ENCODE data around the gene NEDD9. TPM values are rescaled to one million over a fixed set of nuclear protein-coding genes. Genes with fewer than 3 reads are reported as not detected.

NEDD9 gene, protein sequence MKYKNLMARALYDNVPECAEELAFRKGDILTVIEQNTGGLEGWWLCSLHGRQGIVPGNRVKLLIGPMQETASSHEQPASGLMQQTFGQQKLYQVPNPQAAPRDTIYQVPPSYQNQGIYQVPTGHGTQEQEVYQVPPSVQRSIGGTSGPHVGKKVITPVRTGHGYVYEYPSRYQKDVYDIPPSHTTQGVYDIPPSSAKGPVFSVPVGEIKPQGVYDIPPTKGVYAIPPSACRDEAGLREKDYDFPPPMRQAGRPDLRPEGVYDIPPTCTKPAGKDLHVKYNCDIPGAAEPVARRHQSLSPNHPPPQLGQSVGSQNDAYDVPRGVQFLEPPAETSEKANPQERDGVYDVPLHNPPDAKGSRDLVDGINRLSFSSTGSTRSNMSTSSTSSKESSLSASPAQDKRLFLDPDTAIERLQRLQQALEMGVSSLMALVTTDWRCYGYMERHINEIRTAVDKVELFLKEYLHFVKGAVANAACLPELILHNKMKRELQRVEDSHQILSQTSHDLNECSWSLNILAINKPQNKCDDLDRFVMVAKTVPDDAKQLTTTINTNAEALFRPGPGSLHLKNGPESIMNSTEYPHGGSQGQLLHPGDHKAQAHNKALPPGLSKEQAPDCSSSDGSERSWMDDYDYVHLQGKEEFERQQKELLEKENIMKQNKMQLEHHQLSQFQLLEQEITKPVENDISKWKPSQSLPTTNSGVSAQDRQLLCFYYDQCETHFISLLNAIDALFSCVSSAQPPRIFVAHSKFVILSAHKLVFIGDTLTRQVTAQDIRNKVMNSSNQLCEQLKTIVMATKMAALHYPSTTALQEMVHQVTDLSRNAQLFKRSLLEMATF
- polyA plus RNA-seq: 10 to 100 TPM; 13.6 to 17.6 (median 15.0) TPM
- long read RNA-seq, donor 1, full-length matches to known transcripts: 6 of 13 reads
- long read RNA-seq, donor 1, partial matches to known transcripts: 7 of 13 reads
- long read RNA-seq, donor 1, other reads (novel, unspliced or antisense): 0 of 13 reads
- long read RNA-seq, donor 2, full-length matches to known transcripts: 1 of 1 reads
- long read RNA-seq, donor 2, partial matches to known transcripts: 0 of 1 reads
- long read RNA-seq, donor 2, other reads (novel, unspliced or antisense): 0 of 1 reads
- long read RNA-seq, donor 3: 0 reads
- long read RNA-seq, donor 4: 0 reads
- long read RNA-seq, donor 5: 0 reads
- long read RNA-seq, donor 6, full-length matches to known transcripts: 1 of 1 reads
- long read RNA-seq, donor 6, partial matches to known transcripts: 0 of 1 reads
- long read RNA-seq, donor 6, other reads (novel, unspliced or antisense): 0 of 1 reads
- long read RNA-seq, donor 7, full-length matches to known transcripts: 4 of 4 reads
- long read RNA-seq, donor 7, partial matches to known transcripts: 0 of 4 reads
- long read RNA-seq, donor 7, other reads (novel, unspliced or antisense): 0 of 4 reads
- long read RNA-seq, donor 8: 0 reads
- long read RNA-seq, donor 9: 0 reads
- long read RNA-seq, donor 10, full-length matches to known transcripts: 3 of 9 reads
- long read RNA-seq, donor 10, partial matches to known transcripts: 6 of 9 reads
- long read RNA-seq, donor 10, other reads (novel, unspliced or antisense): 0 of 9 reads

DNA sequence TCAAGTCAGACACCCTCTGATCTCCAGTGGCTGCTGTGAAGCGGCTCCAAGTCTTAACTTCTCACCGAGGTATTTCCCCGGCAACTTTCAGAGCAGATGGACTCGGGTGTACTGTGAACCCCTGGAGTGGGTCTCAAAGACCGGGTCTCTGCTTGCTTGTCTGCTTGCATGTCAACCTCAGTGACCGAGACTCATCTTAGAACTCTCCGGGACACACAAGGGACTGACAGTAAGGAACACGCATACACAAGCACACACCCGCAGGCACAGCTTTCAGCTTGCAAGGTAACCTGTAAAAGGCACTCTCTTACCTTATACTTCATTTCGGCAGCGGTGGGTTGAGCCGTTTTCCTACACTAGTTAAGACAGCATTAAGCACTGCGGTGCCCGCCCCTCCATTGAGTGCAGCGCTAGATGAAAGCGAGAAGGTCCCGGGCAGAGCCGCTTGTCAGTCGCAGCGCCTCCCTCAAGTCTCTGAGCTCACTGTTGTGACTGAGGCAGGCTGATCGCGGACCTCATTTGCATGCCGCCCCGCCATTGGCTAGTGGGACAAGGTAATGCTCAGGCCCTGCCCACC is at the start of gene NEDD9:
Gene NEDD9, minus strand, starts transcription at position 476 of the 577 bp plus-strand sequence. Its CDS starts 153 bp downstream, at position 323.
- no peaks in the 10 kb centered on the region for H3K36me3 ChIP-seq (ENCODE audit: control insufficient read depth in 3 of 3, insufficient read depth in 2 of 3, low read depth in 1 of 3, low read length in 3 of 3)
- FAIRE-seq (no peak), DNase-seq (peak; percentile 97 to 99)
- peak within 1 kb of the TSS; percentile 91 to 97 (median 95) for H3K27ac ChIP-seq (ENCODE audit: low read depth in 1 of 3, low read length in 2 of 3)
- H3K9me3 ChIP-seq (ENCODE audit: control insufficient read depth in 2 of 2, insufficient read depth in 1 of 2, low read depth in 1 of 2, low read length in 1 of 2): no peaks in the 10 kb centered on the region
- 0 to 1% (median 0%) methylated on average over 23 to 24 of the region's 24 CpGs for WGBS, 3 donors
- H3K4me1 ChIP-seq (ENCODE audit: control insufficient read depth in 3 of 3, insufficient read depth in 2 of 3, low read depth in 1 of 3, low read length in 2 of 3): peaks cover 3 to 33% (median 12%) of the 10 kb centered on the region in 3 donors
- H3K4me3 ChIP-seq (ENCODE audit: low read depth in 1 of 3, low read length in 3 of 3): peak within 1 kb of the TSS; percentile 48 to 71 (median 58)
- no peaks in the 10 kb centered on the region for H3K27me3 ChIP-seq (ENCODE audit: control insufficient read depth in 3 of 3, insufficient read depth in 3 of 3, low read length in 3 of 3)

GRCh38 chr6:11282245-11282644 is 49.8 kb upstream of the NEDD9 start:
- Histone ChIP-seq H3K4me1 (ENCODE audit: control insufficient read depth in 3 of 3, insufficient read depth in 2 of 3, low read depth in 1 of 3, low read length in 2 of 3) (peaks cover 3 to 18% (median 4%) of the 10 kb centered on the region in 3 donors), H3K36me3 (ENCODE audit: control insufficient read depth in 3 of 3, insufficient read depth in 2 of 3, low read depth in 1 of 3, low read length in 3 of 3) (no peaks in the 10 kb centered on the region), H3K27ac (ENCODE audit: low read depth in 1 of 3, low read length in 2 of 3) (no peak overlapping the region), H3K27me3 (ENCODE audit: control insufficient read depth in 3 of 3, insufficient read depth in 3 of 3, low read length in 3 of 3) (no peaks in the 10 kb centered on the region), H3K4me3 (ENCODE audit: low read depth in 1 of 3, low read length in 3 of 3) (no peak overlapping the region), H3K9me3 (ENCODE audit: control insufficient read depth in 2 of 2, insufficient read depth in 1 of 2, low read depth in 1 of 2, low read length in 1 of 2) (no peaks in the 10 kb centered on the region)
- DNase-seq (no peak), FAIRE-seq (no peak)
- 90 to 96% (median 92%) methylated on average over 2 of the region's 2 CpGs for WGBS, 3 donors

GRCh38 chr6:11280394-11280793 is 47.9 kb upstream of the NEDD9 start:
- FAIRE-seq (no peak), DNase-seq (peak in 1 of 2 donors; percentile 74)
- H3K4me1 ChIP-seq (ENCODE audit: control insufficient read depth in 3 of 3, insufficient read depth in 2 of 3, low read depth in 1 of 3, low read length in 2 of 3): peaks cover 4 to 35% (median 9%) of the 10 kb centered on the region in 3 donors
- H3K27me3 ChIP-seq (ENCODE audit: control insufficient read depth in 3 of 3, insufficient read depth in 3 of 3, low read length in 3 of 3): no peaks in the 10 kb centered on the region
- H3K27ac ChIP-seq (ENCODE audit: low read depth in 1 of 3, low read length in 2 of 3): no peak overlapping the region
- no peaks in the 10 kb centered on the region for H3K36me3 ChIP-seq (ENCODE audit: control insufficient read depth in 3 of 3, insufficient read depth in 2 of 3, low read depth in 1 of 3, low read length in 3 of 3)
- 62 to 81% (median 68%) methylated on average over 4 of the region's 4 CpGs for WGBS, 3 donors
- no peak overlapping the region for H3K4me3 ChIP-seq (ENCODE audit: low read depth in 1 of 3, low read length in 3 of 3)
- no peaks in the 10 kb centered on the region for H3K9me3 ChIP-seq (ENCODE audit: control insufficient read depth in 2 of 2, insufficient read depth in 1 of 2, low read depth in 1 of 2, low read length in 1 of 2)

- H3K4me3 ChIP-seq (ENCODE audit: low read depth in 1 of 3, low read length in 3 of 3): no peak overlapping the region
- no peak for FAIRE-seq
- peaks cover 4 to 46% (median 10%) of the 10 kb centered on the region in 3 donors for H3K4me1 ChIP-seq (ENCODE audit: control insufficient read depth in 3 of 3, insufficient read depth in 2 of 3, low read depth in 1 of 3, low read length in 2 of 3)
- H3K36me3 ChIP-seq (ENCODE audit: control insufficient read depth in 3 of 3, insufficient read depth in 2 of 3, low read depth in 1 of 3, low read length in 3 of 3): no peaks in the 10 kb centered on the region
- 75 to 97% (median 95%) methylated on average over 17 of the region's 17 CpGs for WGBS, 3 donors
- H3K27me3 ChIP-seq (ENCODE audit: control insufficient read depth in 3 of 3, insufficient read depth in 3 of 3, low read length in 3 of 3): no peaks in the 10 kb centered on the region
- H3K27ac ChIP-seq (ENCODE audit: low read depth in 1 of 3, low read length in 2 of 3): no peak overlapping the region
- DNase-seq: no peak
- no peaks in the 10 kb centered on the region for H3K9me3 ChIP-seq (ENCODE audit: control insufficient read depth in 2 of 2, insufficient read depth in 1 of 2, low read depth in 1 of 2, low read length in 1 of 2)
Observed at GRCh38 chr6:11279284-11279689, 46.8 kb upstream of the NEDD9 start.

GRCh38 chr6:11278207-11278559 is 45.7 kb upstream of the NEDD9 start:
- Histone ChIP-seq H3K36me3 (ENCODE audit: control insufficient read depth in 3 of 3, insufficient read depth in 2 of 3, low read depth in 1 of 3, low read length in 3 of 3) (no peaks in the 10 kb centered on the region), H3K4me3 (ENCODE audit: low read depth in 1 of 3, low read length in 3 of 3) (no peak overlapping the region), H3K27ac (ENCODE audit: low read depth in 1 of 3, low read length in 2 of 3) (no peak overlapping the region), H3K4me1 (ENCODE audit: control insufficient read depth in 3 of 3, insufficient read depth in 2 of 3, low read depth in 1 of 3, low read length in 2 of 3) (peaks cover 9 to 55% (median 10%) of the 10 kb centered on the region in 3 donors), H3K9me3 (ENCODE audit: control insufficient read depth in 2 of 2, insufficient read depth in 1 of 2, low read depth in 1 of 2, low read length in 1 of 2) (no peaks in the 10 kb centered on the region), H3K27me3 (ENCODE audit: control insufficient read depth in 3 of 3, insufficient read depth in 3 of 3, low read length in 3 of 3) (no peaks in the 10 kb centered on the region)
- WGBS, 3 donors: 77 to 93% (median 80%) methylated on average over 6 of the region's 6 CpGs
- FAIRE-seq (no peak), DNase-seq (no peak)

DNA sequence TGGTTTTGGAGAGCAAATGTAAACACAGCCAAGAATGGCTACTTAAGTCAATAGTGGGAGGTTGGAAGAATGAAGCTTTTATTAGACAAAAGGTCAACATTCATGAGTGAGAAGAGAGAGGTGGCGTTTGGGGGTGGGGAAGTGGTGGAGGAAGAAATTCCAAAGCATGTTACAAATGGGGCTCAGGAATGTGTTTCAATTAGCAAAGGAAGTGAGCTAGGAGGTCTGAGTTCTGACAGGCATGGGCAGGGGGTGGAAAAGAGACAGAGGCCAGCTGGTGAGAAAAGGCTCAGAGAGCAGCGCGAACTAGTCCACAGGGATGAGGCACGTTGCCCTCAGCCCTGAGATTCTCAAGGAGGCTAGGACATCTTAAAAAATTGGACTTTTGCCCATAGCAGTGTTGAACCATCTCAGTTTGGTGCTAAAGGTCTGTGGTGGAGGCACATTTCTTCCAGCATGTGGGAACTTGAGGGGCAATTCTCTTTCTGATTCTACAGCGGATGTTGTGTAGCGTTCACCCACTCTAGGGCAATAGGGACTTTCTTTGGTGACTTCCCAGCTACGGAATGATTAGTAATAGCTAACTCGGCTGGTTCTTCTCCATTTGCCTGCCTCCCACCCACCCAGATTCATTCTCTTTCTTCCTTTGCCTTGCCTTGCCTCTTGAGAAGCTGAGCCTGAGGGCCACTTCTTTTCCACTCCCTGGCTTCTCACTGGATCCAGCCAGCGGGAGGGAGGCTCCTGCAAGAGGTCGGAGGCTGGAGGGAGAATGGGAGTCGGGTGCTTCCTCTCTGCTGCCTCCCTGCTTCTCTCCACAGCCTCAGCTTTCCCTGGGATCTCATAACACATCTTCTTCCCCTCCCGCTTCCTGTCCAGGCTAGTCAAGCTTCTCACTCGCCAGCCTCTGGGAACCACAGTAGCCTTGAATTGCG is 45.1 kb upstream of the NEDD9 start:
- Histone ChIP-seq H3K27me3 (ENCODE audit: control insufficient read depth in 3 of 3, insufficient read depth in 3 of 3, low read length in 3 of 3) (no peaks in the 10 kb centered on the region), H3K4me1 (ENCODE audit: control insufficient read depth in 3 of 3, insufficient read depth in 2 of 3, low read depth in 1 of 3, low read length in 2 of 3) (peaks cover 10 to 57% (median 10%) of the 10 kb centered on the region in 3 donors), H3K9me3 (ENCODE audit: control insufficient read depth in 2 of 2, insufficient read depth in 1 of 2, low read depth in 1 of 2, low read length in 1 of 2) (no peaks in the 10 kb centered on the region), H3K27ac (ENCODE audit: low read depth in 1 of 3, low read length in 2 of 3) (peak overlapping the region in 1 of 3 donors; percentile 37), H3K36me3 (ENCODE audit: control insufficient read depth in 3 of 3, insufficient read depth in 2 of 3, low read depth in 1 of 3, low read length in 3 of 3) (no peaks in the 10 kb centered on the region), H3K4me3 (ENCODE audit: low read depth in 1 of 3, low read length in 3 of 3) (no peak overlapping the region)
- no peak for FAIRE-seq
- peak in 1 of 2 donors; percentile 55 for DNase-seq
- 63 to 84% (median 69%) methylated on average over 14 of the region's 14 CpGs for WGBS, 3 donors

GRCh38 chr6:11276911-11277274 is 44.4 kb upstream of the NEDD9 start:
- FAIRE-seq (no peak), DNase-seq (no peak)
- H3K9me3 ChIP-seq (ENCODE audit: control insufficient read depth in 2 of 2, insufficient read depth in 1 of 2, low read depth in 1 of 2, low read length in 1 of 2): no peaks in the 10 kb centered on the region
- H3K27ac ChIP-seq (ENCODE audit: low read depth in 1 of 3, low read length in 2 of 3): no peak overlapping the region
- H3K36me3 ChIP-seq (ENCODE audit: control insufficient read depth in 3 of 3, insufficient read depth in 2 of 3, low read depth in 1 of 3, low read length in 3 of 3): no peaks in the 10 kb centered on the region
- WGBS, 3 donors: 61 to 92% (median 91%) methylated on average over 4 of the region's 4 CpGs
- no peaks in the 10 kb centered on the region for H3K27me3 ChIP-seq (ENCODE audit: control insufficient read depth in 3 of 3, insufficient read depth in 3 of 3, low read length in 3 of 3)
- peaks cover 10 to 64% (median 12%) of the 10 kb centered on the region in 3 donors for H3K4me1 ChIP-seq (ENCODE audit: control insufficient read depth in 3 of 3, insufficient read depth in 2 of 3, low read depth in 1 of 3, low read length in 2 of 3)
- H3K4me3 ChIP-seq (ENCODE audit: low read depth in 1 of 3, low read length in 3 of 3): no peak overlapping the region

Data from small intestine (tissue), 16 donors.